Stimulated activated CD4-positive, alpha-beta T cell treated with anti-CD3 and anti-CD28 coated beads, Interleukin-15, amount 100 ng/mL, for 48 hours (primary cell): Measurements from ENCODE around the gene HRH4.
A peak's percentile ranks its signal among the peaks of the same experiment; 100 is the strongest.

Experiments
- DNase-seq, 2 donors: peaks; one replicate each; pipeline ENCODE4 v3.0.0-alpha.2; 2020; ENCODE audit warnings: low read depth in 2 of 2

HRH4 gene

DNA sequence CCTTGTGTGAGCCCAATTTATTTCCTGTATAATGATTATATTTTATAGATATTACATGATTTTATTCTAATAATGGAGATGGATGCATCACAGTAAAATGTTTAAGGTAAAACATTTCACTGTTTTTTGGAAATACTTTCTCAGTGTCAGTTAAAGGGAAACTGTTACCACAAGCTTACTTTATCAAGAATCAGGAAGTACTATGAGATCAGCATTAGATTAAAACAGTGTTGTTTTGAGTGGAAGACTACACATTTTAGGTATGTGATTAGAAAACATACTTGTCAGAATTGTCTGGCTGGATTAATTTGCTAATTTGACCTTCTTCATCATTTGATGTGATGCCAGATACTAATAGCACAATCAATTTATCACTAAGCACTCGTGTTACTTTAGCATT, at the start of gene HRH4:
HRH4 (plus strand) TSS at position 250 of the 400 bp plus-strand sequence; CDS start at position 342, 92 bp downstream.
- no peak for DNase-seq

DNA sequence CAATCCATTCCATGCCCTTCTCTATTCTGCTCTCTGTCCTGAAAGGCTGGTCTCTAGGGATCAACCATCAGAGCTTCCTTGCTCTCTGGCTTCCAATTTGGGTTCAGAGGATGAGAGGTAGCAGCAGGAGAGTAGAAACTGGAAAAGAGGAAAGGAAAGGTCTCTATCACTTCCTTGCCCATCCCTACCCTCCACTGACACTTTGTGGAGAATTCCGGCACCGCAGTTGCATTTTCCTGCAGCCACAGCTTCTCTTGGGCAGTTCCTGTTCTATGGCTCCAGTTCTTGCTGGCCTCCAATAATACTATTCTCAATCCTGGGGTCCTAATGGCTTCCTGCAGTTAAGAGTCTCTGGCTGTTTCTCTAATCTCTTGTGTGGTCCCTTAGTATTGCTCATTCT, 47.3 kb upstream of the HRH4 start:
- DNase-seq = no peak

- peak; percentile 23 to 31 for DNase-seq
Observed at GRCh38 chr18:24414349-24415003, 46.0 kb upstream of the HRH4 start.

- DNase-seq = no peak
Observed at GRCh38 chr18:24417480-24417879, 43.0 kb upstream of the HRH4 start.

- DNase-seq = no peak
Observed at GRCh38 chr18:24420551-24420950, 39.9 kb upstream of the HRH4 start.

DNA sequence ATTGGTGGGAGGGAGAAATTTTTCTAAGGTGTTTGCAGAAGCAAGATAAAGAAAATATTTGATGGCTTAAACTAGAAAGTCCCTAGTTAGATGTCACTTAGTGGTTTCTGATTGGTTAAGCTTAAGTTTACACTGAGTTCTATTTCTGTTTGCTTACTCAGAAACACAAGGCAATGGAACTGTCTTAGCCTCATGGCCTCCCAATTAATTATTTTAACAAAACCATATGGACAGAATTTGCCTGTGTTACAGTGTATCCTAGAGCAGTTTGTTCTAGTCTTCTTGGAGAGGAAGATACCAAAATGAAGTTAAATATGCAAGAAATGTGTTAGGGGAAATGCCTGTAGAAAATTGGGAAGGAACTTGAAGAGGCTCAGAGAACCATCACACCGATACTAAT, 38.6 kb upstream of the HRH4 start:
- no peak for DNase-seq

- DNase-seq = no peak
Observed at GRCh38 chr18:24426073-24426397, 34.4 kb upstream of the HRH4 start.

GRCh38 chr18:24426398-24427294, 33.8 kb upstream of the HRH4 start, which contains the start of gene IMPACT:
TSS of gene IMPACT (plus strand) at chr18:24426670. CDS start at chr18:24426757, 87 bp downstream.
- peak; percentile 47 to 70 for DNase-seq

GRCh38 chr18:24427484-24427883, 33.0 kb upstream of the HRH4 start:
- DNase-seq = no peak

GRCh38 chr18:24428709-24429108, 31.7 kb upstream of the HRH4 start:
- DNase-seq = no peak

GRCh38 chr18:24429188-24429587, 31.2 kb upstream of the HRH4 start:
- DNase-seq = no peak

- DNase-seq = no peak
Observed at GRCh38 chr18:24432618-24433017, 27.8 kb upstream of the HRH4 start.

GRCh38 chr18:24436939-24437338, 23.5 kb upstream of the HRH4 start:
- no peak for DNase-seq

GRCh38 chr18:24443870-24444269, 16.6 kb upstream of the HRH4 start:
- DNase-seq = no peak

- DNase-seq = no peak
Observed at GRCh38 chr18:24446453-24446852, 14.0 kb upstream of the HRH4 start.

DNA sequence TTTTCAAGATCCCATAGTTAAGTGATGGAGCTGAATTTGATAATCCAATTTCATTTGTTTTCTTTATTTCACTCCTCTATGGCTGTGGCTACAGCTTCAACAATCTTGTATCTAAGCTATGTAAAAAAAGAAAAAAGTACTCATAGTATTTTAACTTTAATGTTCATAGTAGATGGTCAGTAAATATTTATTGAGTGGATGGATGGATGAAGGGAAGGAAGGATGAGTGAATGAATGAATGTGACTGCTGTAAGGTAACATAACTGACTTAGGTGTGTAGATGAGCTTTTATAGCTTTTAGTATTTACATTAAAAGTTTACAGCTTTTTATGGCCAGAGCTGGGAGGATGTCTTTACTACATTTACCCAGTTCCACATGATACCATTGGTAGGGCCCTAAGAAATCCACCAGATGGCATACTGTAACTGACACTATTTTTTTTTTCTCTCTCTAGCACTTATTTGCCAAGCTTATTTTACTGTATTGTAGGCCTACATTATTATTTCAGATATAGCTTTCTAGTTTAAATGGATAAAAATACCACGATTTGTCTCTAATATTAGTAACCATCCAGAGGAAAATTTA, 13.4 kb upstream of the HRH4 start:
- no peak for DNase-seq

GRCh38 chr18:24447961-24448360, 12.5 kb upstream of the HRH4 start:
- DNase-seq = no peak

- no peak for DNase-seq
Observed at GRCh38 chr18:24456549-24456948, 3.9 kb upstream of the HRH4 start.

- DNase-seq = no peak
Observed at GRCh38 chr18:24459772-24460171, 665 bp upstream of the HRH4 start.

DNA sequence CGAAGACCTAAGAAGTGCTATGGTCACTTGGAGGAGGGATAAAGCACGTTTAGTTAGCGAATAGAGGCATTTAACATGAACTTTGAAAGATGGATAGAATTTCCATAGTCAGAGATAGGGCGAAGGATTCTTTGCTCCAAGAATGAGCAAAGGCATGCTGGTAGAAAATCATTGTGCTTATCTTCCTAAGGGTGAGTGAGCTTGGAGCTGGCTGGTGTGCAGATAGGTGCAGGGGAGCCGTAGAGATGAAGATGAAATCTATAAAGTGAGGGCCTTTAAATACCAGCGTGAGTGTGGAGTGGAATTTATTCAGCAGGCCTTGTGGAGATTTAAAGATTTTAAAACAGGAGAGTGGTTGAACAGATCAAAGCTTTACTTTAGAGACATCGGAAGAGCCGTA, 1.6 kb downstream of the HRH4 start:
- DNase-seq = no peak

GRCh38 chr18:24462838-24463775, 2.7 kb downstream of the HRH4 start:
- no peak for DNase-seq

GRCh38 chr18:24465486-24465885, 5.0 kb downstream of the HRH4 start:
- DNase-seq = no peak
